GM10847 (cell line): ENCODE results near the gene FAM222B.

Experiments
- POLR2A ChIP-seq: IDR thresholded peaks from 2 replicates; pipeline ENCODE4 v1.6.1; 2011; ENCODE audit not compliant: insufficient read length; ENCODE audit errors: extremely low read depth

FAM222B gene

GRCh38 chr17:28842282-28843012 lies at the start of gene FAM222B:
Gene FAM222B (minus strand): TSS chr17:28842790. CDS start chr17:28766667, 76,123 bp downstream.
- peak; percentile 84 for TF ChIP-seq POLR2A

- no peak for TF ChIP-seq POLR2A
Observed at GRCh38 chr17:28892024-28892423, 49.4 kb upstream of the FAM222B start.

DNA sequence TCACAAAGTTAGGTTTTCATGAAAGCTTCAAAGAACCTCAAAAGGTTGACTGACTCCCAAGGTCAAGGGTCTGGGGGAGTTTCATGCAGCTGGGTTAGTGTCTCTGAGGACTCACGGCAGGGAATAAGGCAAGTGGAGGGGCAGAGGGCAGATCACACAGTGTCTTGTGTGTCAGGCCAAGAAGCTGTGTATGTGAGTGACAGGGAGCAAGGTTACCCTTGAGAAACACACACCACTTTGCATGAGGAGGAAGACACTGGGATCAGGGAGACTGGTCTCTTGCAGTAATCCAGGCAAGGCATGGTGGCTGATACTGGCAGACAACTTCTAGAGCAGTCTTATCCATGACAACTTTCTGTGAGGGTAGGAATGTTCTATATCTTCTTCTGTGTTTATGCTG lies 48.6 kb upstream of the FAM222B start:
- no peak for TF ChIP-seq POLR2A

DNA sequence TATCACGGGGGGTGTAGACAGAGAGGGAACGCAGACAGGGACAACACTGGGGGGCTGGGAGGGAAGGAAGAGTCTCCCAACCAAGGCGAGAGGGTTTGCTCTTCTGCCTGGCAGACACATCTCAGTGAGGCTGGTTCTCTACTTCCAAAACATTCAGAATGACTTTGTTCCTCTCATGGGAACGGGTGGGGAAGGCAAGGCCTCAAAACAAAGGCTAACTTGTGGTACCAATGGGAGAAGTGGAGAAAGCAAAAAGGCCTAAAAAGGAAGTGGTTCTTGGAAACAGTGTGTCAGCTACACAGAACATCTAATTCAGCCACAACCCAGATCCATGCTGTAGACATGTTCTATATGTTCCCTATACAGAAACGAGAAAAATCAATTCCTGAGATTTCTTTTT lies 47.4 kb upstream of the FAM222B start:
- no peak for TF ChIP-seq POLR2A

- no peak for TF ChIP-seq POLR2A
Observed at GRCh38 chr17:28888832-28889231, 46.2 kb upstream of the FAM222B start.

DNA sequence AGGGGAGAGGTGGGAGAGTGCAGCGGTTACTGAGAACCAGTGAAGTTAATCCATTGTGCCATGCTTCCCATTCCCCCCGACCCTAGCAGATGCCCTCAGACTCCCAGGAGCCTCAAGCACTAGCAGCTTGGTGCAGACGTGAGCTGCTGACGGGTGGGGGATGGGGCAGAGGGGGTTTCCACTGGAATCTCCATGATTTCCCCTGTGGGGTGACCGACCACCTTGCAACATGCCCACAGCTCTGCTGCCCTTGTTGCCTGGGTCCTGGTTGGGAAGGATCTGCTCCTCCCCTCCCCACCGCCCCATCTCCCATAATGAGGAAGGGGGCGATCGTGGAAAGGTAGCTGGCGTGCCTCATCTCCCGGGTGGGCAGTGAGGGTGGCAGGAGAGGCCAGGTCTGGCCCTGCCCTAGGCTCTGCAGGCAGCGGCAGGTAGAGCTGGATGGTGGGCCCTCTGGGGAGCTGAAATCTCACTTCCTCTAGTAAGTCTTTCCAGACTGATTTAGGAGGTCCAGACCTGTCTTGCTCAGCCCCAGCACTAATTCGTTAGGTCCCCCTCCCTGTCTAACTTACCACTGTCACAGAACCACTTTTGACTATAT lies 45.4 kb upstream of the FAM222B start:
- TF ChIP-seq POLR2A: no peak

DNA sequence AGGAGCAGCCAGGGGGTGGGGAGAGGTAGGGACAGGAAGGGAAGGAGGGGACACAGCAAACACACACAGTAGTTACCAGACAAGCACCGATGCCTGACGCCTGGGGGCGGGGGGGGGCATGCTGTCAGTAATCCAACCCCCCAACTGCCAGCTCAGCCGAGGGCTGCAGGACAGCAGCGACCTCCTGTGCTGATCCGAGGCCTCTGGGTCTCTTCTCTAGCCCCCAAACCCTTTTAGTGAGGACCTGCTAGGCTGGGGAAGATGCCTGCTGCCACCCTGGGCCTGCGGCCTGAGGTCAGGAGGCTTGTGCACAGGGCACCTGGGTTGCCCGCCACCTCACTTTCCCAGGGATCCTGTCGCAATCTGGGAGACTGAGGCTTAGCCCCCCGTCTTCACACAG lies 43.4 kb upstream of the FAM222B start:
- no peak for TF ChIP-seq POLR2A

DNA sequence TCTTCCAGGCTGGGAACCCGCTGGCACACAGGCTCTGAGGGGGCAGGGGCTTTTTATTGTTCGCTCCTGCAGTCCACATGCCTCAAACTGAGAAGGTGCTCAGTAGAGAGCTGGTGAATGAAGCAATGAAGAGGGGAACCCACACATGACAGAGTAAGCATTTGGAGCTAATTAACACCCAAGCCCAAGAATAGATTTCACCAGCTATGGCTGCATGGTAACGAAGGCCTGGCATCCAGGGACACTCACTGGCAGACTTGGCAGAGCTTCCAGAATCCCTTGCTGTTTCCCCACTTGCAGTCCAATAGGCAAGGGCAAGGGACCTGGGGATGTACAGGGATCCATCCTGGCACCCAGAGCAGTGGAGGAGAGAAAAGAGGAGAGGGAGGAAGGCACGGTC lies 42.8 kb upstream of the FAM222B start:
- no peak for TF ChIP-seq POLR2A

DNA sequence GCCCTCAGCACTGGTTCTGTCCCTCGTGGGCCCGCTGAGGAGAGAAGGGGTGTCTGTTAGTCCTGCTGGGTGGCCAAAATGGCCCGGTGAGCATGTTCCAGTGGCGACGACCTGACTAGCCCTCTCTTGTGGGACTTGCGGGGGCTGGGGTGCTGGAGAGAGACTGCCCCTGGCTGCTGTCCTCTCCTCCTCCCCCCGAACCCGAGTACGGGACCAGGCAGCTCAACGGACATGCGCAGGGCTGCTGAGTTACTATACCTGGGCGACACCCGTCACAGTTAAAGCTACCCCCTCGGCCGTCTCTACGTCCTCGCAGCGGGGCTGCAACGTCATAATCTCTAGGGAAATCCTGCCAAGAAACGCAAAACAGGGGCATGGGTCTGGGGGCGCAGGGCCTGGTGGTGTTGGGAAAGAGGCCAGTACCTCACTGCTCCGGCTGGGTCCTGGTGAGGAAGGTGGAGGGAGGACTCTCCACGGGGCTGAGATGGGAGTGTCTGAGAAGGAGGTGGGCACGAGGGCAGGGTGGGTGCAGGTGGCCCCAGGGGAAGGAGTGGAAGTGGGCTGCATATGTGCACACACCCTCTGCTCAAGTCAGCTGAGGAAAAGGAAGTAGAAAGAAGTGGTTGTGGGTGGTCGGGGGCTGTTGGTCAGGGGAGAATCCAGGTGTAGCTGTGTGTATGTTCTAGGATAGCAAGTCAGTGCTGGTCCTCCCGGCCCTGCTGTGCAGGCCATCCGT lies 41.5 kb upstream of the FAM222B start:
- TF ChIP-seq POLR2A: no peak

- no peak for TF ChIP-seq POLR2A
Observed at GRCh38 chr17:28882154-28882895, 39.7 kb upstream of the FAM222B start.

GRCh38 chr17:28881533-28882056 lies 39.0 kb upstream of the FAM222B start:
- no peak for TF ChIP-seq POLR2A

DNA sequence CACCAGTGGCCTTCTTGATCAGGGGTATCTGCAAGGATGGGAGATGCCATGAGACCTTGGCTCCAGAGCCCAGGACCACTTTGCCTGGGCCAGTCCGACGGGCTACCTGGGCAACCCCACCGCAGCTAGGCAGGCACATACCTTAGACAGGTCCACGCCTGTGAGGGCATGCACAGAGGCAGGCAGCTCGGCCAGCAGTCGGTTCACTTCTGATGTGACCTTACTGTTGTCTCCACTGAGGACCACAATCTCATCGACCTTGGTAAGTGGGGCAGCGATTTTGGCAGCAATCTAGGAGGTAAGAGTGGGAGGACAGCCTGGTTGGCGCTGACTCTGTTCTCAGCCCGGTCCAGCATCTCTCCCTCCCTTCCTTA lies 38.0 kb upstream of the FAM222B start:
- no peak for TF ChIP-seq POLR2A

GRCh38 chr17:28879886-28880571 lies 37.4 kb upstream of the FAM222B start:
- TF ChIP-seq POLR2A: no peak

DNA sequence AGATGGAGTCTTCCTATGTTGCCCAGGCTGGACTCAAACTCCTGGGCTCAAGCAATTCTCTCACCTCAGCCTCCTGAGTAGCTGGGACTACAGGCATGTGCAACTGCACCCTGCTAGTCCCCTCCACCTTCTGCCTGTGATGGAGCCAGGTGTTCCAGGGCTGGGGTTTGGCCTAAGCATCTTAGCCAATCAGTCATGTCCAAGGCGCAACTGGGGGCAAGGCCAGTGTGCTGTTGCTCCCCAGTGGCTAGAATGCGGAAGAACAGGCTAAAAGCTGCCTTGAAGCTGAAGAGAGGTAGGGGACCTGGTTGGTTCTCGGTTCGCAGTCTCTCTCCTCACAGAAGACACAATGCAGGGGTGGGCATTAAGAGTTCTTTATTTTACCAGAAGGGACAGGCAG lies 36.4 kb upstream of the FAM222B start:
- TF ChIP-seq POLR2A: no peak

- TF ChIP-seq POLR2A: no peak
Observed at GRCh38 chr17:28878158-28878910, 35.7 kb upstream of the FAM222B start.
